HEK293 (cell line): ENCODE measurements around the gene CIB4.

Experiments used
- GLI2 ChIP-seq: fragments of 450-650 bp; formaldehyde crosslinking; IDR thresholded peaks from 2 replicates; pipeline ENCODE4; 2017; ENCODE audit warnings: missing biosample characterization, missing genetic modification characterization, low read depth, borderline replicate concordance
- TCF7L2 ChIP-seq: IDR thresholded peaks from 2 replicates; pipeline ENCODE4 v1.6.1; 2011; ENCODE audit warnings: low read depth, mild to moderate bottlenecking, inconsistent platforms, low read length, moderate library complexity, borderline replicate concordance
- ZBTB6 ChIP-seq: fragments of 450-650 bp; formaldehyde crosslinking; IDR thresholded peaks from 2 replicates; pipeline ENCODE4 v1.5.1; 2017; ENCODE audit warnings: missing biosample characterization, missing genetic modification characterization
- ZNF174 ChIP-seq: fragments of 450-650 bp; formaldehyde crosslinking; IDR thresholded peaks from 2 replicates; pipeline ENCODE4 v1.5.0; 2017; ENCODE audit warnings: missing biosample characterization, mild to moderate bottlenecking, missing genetic modification characterization
- ZNF274 ChIP-seq, 2 experiments: fragments of 200-500 bp in 1 of 2; fragments of 450-650 bp in 1 of 2; sonication (Bioruptor generic) in 1 of 2; formaldehyde crosslinking in 1 of 2; IDR thresholded peaks; 2 replicates each; pipeline versions ENCODE4 v1.5.1 to v1.6.1; 2014 to 2016; ENCODE audit warnings: borderline replicate concordance in 1 of 2, inconsistent platforms in 1 of 2, low read length in 1 of 2, missing biosample characterization in 1 of 2, missing genetic modification characterization in 1 of 2
- ZNF350 ChIP-seq: fragments of 450-650 bp; formaldehyde crosslinking; IDR thresholded peaks from 2 replicates; pipeline ENCODE4 v1.5.0; 2017; ENCODE audit warnings: missing biosample characterization, mild to moderate bottlenecking, missing genetic modification characterization
- ZNF518A ChIP-seq: fragments of 450-650 bp; formaldehyde crosslinking; conservative IDR thresholded peaks from 2 replicates; pipeline ENCODE4 v1.5.1; 2016; ENCODE audit warnings: low read depth, missing biosample characterization, missing genetic modification characterization
- ZNF530 ChIP-seq: fragments of 450-650 bp; formaldehyde crosslinking; IDR thresholded peaks from 2 replicates; pipeline ENCODE4 v1.5.1; 2016; ENCODE audit warnings: low read depth, missing biosample characterization, missing genetic modification characterization
- ZSCAN5A ChIP-seq: fragments of 450-650 bp; formaldehyde crosslinking; IDR thresholded peaks from 2 replicates; pipeline ENCODE4 v1.5.1; 2016; ENCODE audit warnings: missing biosample characterization, missing genetic modification characterization
- TF ChIP-seq, protein P1 (sequence below): fragments of 450-650 bp; formaldehyde crosslinking; IDR thresholded peaks from 2 replicates; pipeline ENCODE4 v1.5.1; 2016; ENCODE audit warnings: missing biosample characterization, missing genetic modification characterization
- TF ChIP-seq, protein P2 (sequence below): fragments of 450-650 bp; formaldehyde crosslinking; IDR thresholded peaks from 2 replicates; pipeline ENCODE4; 2016; ENCODE audit warnings: missing biosample characterization, missing genetic modification characterization

GRCh38 chr2:26581991-26582842 lies 58.9 kb downstream of the CIB4 start:
- TF ChIP-seq ZSCAN5A (tag by site-specific recombination) (no peak), ZNF518A (no peak), ZNF274 (IDR thresholded peaks at IDR 0.05; ENCODE audit: low read length) (no peak), ZNF274 (tag by site-specific recombination; IDR thresholded peaks at IDR 0.05; ENCODE audit: borderline replicate concordance) (no peak), ZBTB6 (tag by site-specific recombination) (no peak), GLI2 (tag by site-specific recombination) (no peak), ZNF174 (no peak), ZNF350 (tag by site-specific recombination) (no peak), ZNF530 (tag by site-specific recombination) (no peak), TCF7L2 (no peak)
- TF ChIP-seq, protein P1, sequence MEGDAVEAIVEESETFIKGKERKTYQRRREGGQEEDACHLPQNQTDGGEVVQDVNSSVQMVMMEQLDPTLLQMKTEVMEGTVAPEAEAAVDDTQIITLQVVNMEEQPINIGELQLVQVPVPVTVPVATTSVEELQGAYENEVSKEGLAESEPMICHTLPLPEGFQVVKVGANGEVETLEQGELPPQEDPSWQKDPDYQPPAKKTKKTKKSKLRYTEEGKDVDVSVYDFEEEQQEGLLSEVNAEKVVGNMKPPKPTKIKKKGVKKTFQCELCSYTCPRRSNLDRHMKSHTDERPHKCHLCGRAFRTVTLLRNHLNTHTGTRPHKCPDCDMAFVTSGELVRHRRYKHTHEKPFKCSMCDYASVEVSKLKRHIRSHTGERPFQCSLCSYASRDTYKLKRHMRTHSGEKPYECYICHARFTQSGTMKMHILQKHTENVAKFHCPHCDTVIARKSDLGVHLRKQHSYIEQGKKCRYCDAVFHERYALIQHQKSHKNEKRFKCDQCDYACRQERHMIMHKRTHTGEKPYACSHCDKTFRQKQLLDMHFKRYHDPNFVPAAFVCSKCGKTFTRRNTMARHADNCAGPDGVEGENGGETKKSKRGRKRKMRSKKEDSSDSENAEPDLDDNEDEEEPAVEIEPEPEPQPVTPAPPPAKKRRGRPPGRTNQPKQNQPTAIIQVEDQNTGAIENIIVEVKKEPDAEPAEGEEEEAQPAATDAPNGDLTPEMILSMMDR (tag by site-specific recombination): no peak
- TF ChIP-seq, protein P2, sequence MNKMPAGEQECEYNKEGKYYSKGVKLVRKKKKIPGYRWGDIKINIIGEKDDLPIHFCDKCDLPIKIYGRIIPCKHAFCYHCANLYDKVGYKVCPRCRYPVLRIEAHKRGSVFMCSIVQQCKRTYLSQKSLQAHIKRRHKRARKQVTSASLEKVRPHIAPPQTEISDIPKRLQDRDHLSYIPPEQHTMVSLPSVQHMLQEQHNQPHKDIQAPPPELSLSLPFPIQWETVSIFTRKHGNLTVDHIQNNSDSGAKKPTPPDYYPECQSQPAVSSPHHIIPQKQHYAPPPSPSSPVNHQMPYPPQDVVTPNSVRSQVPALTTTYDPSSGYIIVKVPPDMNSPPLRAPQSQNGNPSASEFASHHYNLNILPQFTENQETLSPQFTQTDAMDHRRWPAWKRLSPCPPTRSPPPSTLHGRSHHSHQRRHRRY (tag by site-specific recombination): no peak
